Activated T-helper 1 cell treated with anti-CD3 and anti-CD28 coated beads, Interleukin-12 subunit alpha, Interleukin-12 subunit beta, Interleukin-2, Interleukin-4 antibody, amounts not matched to agents 30 ng/mL and 10 ng/mL and 1 ng/mL, durations not matched to agents 14 hours and 24 hours and 36 hours (primary cell): ENCODE measurements around the gene PRRC1. TPM values are rescaled to one million over a fixed set of nuclear protein-coding genes. Genes with fewer than 3 reads are reported as not detected.
"Not testable (repeated sequence)": the region's sequence is repeated elsewhere in the genome, so short reads cannot be mapped to it uniquely, and the experiment has no call there.

Source experiments
- DNase-seq: peaks from one replicate; pipeline ENCODE4 v3.0.0; 2021; ENCODE audit warnings: low spot score
- H3K27ac Mint-ChIP-seq: one replicate; pipeline ENCODE4 v1.8.0; 2021; ENCODE audit warnings: mild to moderate bottlenecking, mixed read lengths
- H3K27me3 Mint-ChIP-seq: one replicate; pipeline ENCODE4 v1.8.0; 2022; ENCODE audit warnings: mild to moderate bottlenecking, moderate library complexity, mixed read lengths; ENCODE audit not compliant: insufficient read depth
- H3K36me3 Mint-ChIP-seq: one replicate; pipeline ENCODE4 v1.8.0; 2021; ENCODE audit warnings: low read depth, mixed read lengths
- H3K4me1 Mint-ChIP-seq: one replicate; pipeline ENCODE4 v1.8.0; 2021; ENCODE audit warnings: low read depth, mixed read lengths
- H3K4me3 Mint-ChIP-seq: one replicate; pipeline ENCODE4 v1.8.0; 2021; ENCODE audit warnings: mild to moderate bottlenecking, moderate library complexity, mixed read lengths
- H3K9me3 Mint-ChIP-seq: one replicate; pipeline ENCODE4 v1.8.0; 2021; ENCODE audit warnings: mixed read lengths
- intact Hi-C: fragments of 100-400 bp; cut with micrococcal nuclease; formaldehyde crosslinking; loops from one replicate; pipeline ENCODE4 v1.15.1; 2024
- total RNA-seq: library from RNA; stranded (reverse); gene quantifications from 2 replicates; pipeline ENCODE4 v1.2.3, GENCODE V29; 2022

PRRC1 gene
- total RNA-seq, 1 donor from 2014 or later: 52.9 TPM

GRCh38 chr5:127515693-127516440 lies 1.6 kb upstream of the PRRC1 start:
- peaks cover under 1% of the 10 kb centered on the region for H3K9me3 Mint-ChIP-seq
- peak overlapping the region; percentile 30 for H3K4me3 Mint-ChIP-seq
- peaks cover 19% of the 10 kb centered on the region for H3K4me1 Mint-ChIP-seq
- peaks cover 17% of the 10 kb centered on the region for H3K27me3 Mint-ChIP-seq
- intact Hi-C loops: loop anchor here (2.0 to 5.0 kb wide), 4 partner anchors 529 to 1576 kb away; partner anchors contain the start of genes GRAMD2B, ISOC1 and PHAX
- DNase-seq: no peak
- peaks cover 12% of the 10 kb centered on the region for H3K36me3 Mint-ChIP-seq
- no peak overlapping the region for H3K27ac Mint-ChIP-seq

DNA sequence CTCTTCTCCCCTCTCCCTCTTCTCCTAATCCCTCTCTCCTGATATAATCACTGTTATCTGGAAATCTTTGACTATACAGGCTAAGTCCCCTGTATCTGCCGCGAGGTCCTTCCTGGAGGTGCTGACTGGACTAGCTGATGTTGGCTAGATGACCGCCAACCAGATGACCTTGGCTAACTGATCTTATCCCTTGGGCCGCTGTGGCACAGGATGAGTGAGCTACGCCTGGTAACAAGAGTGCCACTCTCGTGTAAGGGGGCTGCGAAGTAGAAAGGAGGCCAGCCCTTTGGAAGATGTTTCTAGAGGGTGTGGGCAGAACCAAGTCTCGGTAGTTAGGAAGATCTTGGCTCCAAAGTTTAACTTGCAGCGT lies 345 bp upstream of the PRRC1 start:
- no peak for DNase-seq
- Mint-ChIP-seq H3K36me3 (peaks cover 22% of the 10 kb centered on the region), H3K27me3 (peaks cover 8% of the 10 kb centered on the region), H3K9me3 (peaks cover 10% of the 10 kb centered on the region), H3K4me1 (peaks cover 26% of the 10 kb centered on the region), H3K27ac (peak overlapping the region; percentile 59), H3K4me3 (peak overlapping the region; percentile 80)
- intact Hi-C loops: loop anchor here (1.0 to 5.0 kb wide), 7 partner anchors 487 to 1575 kb away; partner anchors contain the start of genes GRAMD2B, ISOC1, MARCHF3 and PHAX

DNA sequence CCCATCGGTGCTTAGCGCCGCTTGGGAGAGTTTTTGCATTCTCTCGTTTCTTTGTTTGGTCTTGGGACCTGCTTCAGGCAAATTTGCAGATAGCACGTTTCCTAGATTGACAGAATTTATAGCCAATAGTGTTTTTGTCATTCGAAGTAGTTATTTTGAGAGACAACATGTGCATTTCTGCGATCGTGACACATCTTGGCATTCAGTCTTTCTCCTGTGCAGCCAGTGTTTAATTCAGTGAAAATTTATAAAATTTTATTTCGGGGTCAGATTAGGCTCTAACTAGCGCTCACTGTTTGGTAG lies 830 bp downstream of the PRRC1 start:
- Mint-ChIP-seq H3K9me3 (peaks cover 10% of the 10 kb centered on the region), H3K4me1 (peaks cover 26% of the 10 kb centered on the region), H3K27ac (peak overlapping the region; percentile 59), H3K4me3 (peak overlapping the region; percentile 84), H3K27me3 (peaks cover 5% of the 10 kb centered on the region), H3K36me3 (peaks cover 26% of the 10 kb centered on the region)
- DNase-seq: no peak
- intact Hi-C loops: loop anchor here (5.0 kb wide), 3 partner anchors 531 to 1574 kb away; partner anchors contain the start of genes GRAMD2B and ISOC1

DNA sequence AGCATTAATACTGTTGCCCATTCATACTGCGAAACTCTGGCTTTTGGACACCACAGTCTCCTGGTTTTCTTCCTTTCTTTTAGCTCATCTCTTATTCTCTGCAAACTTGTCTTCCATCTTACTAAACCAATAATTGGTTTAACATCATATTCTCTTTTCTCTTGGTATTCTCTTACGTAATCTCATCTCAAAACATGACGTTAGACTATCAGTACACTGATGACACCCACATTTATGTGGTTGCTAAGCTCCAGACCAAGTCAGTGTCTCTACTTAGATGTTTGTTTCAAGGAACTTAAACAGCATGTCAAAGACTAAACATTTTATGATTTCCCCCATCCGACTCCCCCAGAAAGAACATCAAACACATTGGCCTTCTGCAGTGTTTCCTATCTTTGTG lies 2.1 kb downstream of the PRRC1 start:
- Mint-ChIP-seq H3K4me3 (peak overlapping the region; percentile 44), H3K27me3 (no peaks in the 10 kb centered on the region), H3K36me3 (peaks cover 30% of the 10 kb centered on the region), H3K9me3 (peaks cover 10% of the 10 kb centered on the region), H3K27ac (no peak overlapping the region), H3K4me1 (peaks cover 26% of the 10 kb centered on the region)
- DNase-seq: no peak
- intact Hi-C loops: loop anchor here (5.0 kb wide), 3 partner anchors 532 to 1573 kb away; partner anchors contain the start of genes GRAMD2B and ISOC1

DNA sequence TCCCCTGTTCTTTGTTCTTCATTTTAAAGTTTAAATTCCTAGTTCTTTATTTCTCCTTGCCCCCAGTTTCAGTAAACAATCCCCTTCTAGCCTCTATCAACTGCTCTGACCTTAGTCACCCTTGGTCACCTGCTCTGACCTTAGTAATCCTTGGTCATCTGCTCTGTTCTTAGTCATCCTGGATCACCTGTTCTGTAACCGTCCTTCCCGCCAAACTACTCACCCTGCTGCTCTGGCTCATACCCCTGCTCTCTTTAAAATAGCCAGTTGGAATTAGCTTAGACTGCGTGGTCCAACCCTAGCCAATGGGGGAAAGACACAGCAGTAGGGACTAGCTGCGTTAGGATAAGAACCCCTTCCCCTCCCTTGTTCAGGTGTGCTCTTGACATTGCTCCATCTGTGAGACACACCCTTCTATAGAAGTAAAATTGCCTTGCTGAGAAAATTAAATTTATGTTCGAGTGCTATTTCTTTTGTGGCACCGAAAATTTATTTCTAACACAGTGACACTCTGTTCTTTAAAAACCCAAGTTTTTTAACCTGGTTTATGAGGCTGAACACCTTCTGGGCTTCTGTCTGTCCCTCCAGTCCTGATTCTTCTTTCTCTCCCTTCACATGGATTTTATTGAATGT lies 3.8 kb downstream of the PRRC1 start:
- intact Hi-C loops: no loop called here
- Mint-ChIP-seq H3K4me1 (peaks cover 26% of the 10 kb centered on the region), H3K36me3 (peaks cover 36% of the 10 kb centered on the region)

DNA sequence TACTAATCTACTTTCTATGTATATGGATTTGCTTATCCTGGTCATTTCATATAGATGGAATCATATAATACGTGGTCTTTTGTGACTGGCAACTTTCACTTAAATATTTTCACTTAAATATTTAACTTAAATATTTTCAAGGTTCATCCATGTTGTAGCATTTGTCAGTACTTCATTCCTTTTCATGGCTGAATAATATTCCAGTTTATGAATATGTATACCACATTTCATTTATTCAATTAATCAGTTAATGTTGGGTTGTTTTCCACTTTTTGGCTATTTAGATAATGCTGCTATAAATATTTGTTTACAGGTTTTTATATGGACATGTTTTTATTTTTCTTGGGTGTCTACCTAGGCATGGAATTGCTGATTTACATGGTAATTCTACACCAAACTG lies 7.7 kb downstream of the PRRC1 start:
- Mint-ChIP-seq H3K27ac (no peak overlapping the region), H3K36me3 (peaks cover 44% of the 10 kb centered on the region)

More for the DNA sequence above, 3.8 kb downstream of the PRRC1 start:
- no peak for DNase-seq
- H3K4me3 Mint-ChIP-seq: no peak overlapping the region
- no peak overlapping the region for H3K27ac Mint-ChIP-seq
- H3K9me3 Mint-ChIP-seq: peaks cover 10% of the 10 kb centered on the region
- H3K27me3 Mint-ChIP-seq: no peaks in the 10 kb centered on the region

GRCh38 chr5:127529904-127530682 lies 12.7 kb downstream of the PRRC1 start:
- no peak for DNase-seq
- peaks cover 40% of the 10 kb centered on the region for H3K36me3 Mint-ChIP-seq
- intact Hi-C loops: no loop called here
- H3K4me1 Mint-ChIP-seq: no peaks in the 10 kb centered on the region
- H3K27me3 Mint-ChIP-seq: no peaks in the 10 kb centered on the region
- H3K4me3 Mint-ChIP-seq: no peak overlapping the region
- H3K9me3 Mint-ChIP-seq: no peaks in the 10 kb centered on the region
- no peak overlapping the region for H3K27ac Mint-ChIP-seq

More for the DNA sequence above, 7.7 kb downstream of the PRRC1 start:
- intact Hi-C loops: no loop called here
- no peaks in the 10 kb centered on the region for H3K27me3 Mint-ChIP-seq
- no peak for DNase-seq
- peaks cover 7% of the 10 kb centered on the region for H3K4me1 Mint-ChIP-seq
- H3K4me3 Mint-ChIP-seq: no peak overlapping the region
- peaks cover 10% of the 10 kb centered on the region for H3K9me3 Mint-ChIP-seq

GRCh38 chr5:127536687-127537086 lies 19.2 kb downstream of the PRRC1 start:
- DNase-seq: no peak
- H3K4me1 Mint-ChIP-seq: no peaks in the 10 kb centered on the region
- intact Hi-C loops: no loop called here
- H3K36me3 Mint-ChIP-seq: peaks cover 52% of the 10 kb centered on the region
- H3K4me3 Mint-ChIP-seq: no peak overlapping the region
- H3K27me3 Mint-ChIP-seq: no peaks in the 10 kb centered on the region
- H3K9me3 Mint-ChIP-seq: no peaks in the 10 kb centered on the region
- H3K27ac Mint-ChIP-seq: no peak overlapping the region

DNA sequence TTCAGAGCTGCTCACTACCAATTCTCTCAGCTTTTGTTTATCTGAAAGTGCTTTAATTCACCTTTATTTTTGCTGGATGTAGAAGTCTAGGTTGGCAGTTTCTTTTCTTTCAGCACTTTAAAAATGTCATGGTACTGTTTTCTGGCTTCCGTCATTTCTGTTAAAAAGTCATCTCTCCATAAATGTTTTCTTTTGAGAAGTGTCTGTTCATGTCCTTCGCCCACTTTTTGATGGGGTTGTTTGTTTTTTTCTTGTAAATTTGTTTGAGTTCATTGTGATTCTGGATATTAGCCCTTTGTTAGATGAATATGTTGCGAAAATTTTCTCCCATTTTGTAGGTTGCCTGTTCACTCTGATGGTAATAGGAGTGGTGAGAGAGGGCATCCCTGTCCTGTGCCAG lies 23.1 kb downstream of the PRRC1 start:
- H3K27me3 Mint-ChIP-seq, H3K4me3 Mint-ChIP-seq, H3K27ac Mint-ChIP-seq, H3K9me3 Mint-ChIP-seq, H3K4me1 Mint-ChIP-seq, intact Hi-C loops, DNase-seq: not testable (repeated sequence)
- H3K36me3 Mint-ChIP-seq: peaks cover 41% of the 10 kb centered on the region

DNA sequence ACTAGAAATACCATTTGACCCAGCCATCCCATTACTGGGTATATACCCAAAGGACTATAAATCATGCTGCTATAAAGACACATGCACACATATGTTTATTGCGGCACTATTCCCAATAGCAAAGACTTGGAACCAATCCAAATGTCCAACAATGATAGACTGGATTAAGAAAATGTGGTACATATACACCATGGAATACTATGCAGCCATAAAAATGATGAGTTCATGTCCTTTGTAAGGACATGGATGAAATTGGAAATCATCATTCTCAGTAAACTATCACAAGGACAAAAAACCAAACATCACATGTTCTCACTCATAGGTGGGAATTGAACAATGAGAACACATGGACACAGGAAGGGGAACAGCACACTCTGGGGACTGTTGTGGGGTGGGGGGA lies 27.8 kb downstream of the PRRC1 start:
- H3K36me3 Mint-ChIP-seq: peaks cover 43% of the 10 kb centered on the region
- H3K4me1 Mint-ChIP-seq, intact Hi-C loops, H3K4me3 Mint-ChIP-seq, H3K27me3 Mint-ChIP-seq, H3K9me3 Mint-ChIP-seq, H3K27ac Mint-ChIP-seq, DNase-seq: not testable (repeated sequence)

DNA sequence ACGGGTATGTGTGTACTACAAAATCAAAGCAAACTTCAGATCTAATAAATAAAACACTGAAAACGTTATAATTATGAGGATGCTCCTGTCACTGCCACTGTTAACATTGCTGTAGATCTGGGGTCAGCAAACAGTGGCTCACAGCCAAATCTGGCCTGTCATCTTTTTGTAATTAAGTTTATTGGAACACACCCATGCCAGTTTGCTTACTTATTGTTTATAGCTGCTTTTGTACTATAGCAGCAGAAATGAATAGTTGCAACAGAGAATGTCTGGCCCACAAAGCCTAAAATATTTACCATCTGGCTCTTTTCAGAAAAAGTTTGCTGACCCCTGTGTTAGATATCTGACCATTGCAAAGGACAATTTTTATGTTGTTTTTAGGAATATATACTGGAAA lies 32.1 kb downstream of the PRRC1 start:
- H3K36me3 Mint-ChIP-seq: peaks cover 36% of the 10 kb centered on the region
- no peak for DNase-seq
- no peak overlapping the region for H3K4me3 Mint-ChIP-seq
- intact Hi-C loops: no loop called here
- no peaks in the 10 kb centered on the region for H3K9me3 Mint-ChIP-seq
- H3K4me1 Mint-ChIP-seq: peaks cover 6% of the 10 kb centered on the region
- no peaks in the 10 kb centered on the region for H3K27me3 Mint-ChIP-seq
- no peak overlapping the region for H3K27ac Mint-ChIP-seq

GRCh38 chr5:127550652-127551409 lies 33.4 kb downstream of the PRRC1 start:
- Mint-ChIP-seq H3K27me3 (no peaks in the 10 kb centered on the region), H3K36me3 (peaks cover 34% of the 10 kb centered on the region), H3K4me3 (no peak overlapping the region), H3K27ac (no peak overlapping the region), H3K4me1 (peaks cover 6% of the 10 kb centered on the region), H3K9me3 (no peaks in the 10 kb centered on the region)
- intact Hi-C loops: no loop called here
- no peak for DNase-seq
